Activated CD4-positive, CD25-positive, alpha-beta regulatory T cell treated with anti-CD3 and anti-CD28 coated beads, Interleukin-2, amount 50 U/mL, for 24 hours (primary cell): Measurements from ENCODE around the gene COL9A3.

ENCODE experiments used
- ATAC-seq, 2 donors: fragments of 150-1000 bp; cut with Tn5 transposase; one replicate each; pipeline ENCODE4 v1.10.0; 2021; ENCODE audit warnings: mild to moderate bottlenecking in 1 of 2, moderate library complexity in 1 of 2

COL9A3 gene

DNA sequence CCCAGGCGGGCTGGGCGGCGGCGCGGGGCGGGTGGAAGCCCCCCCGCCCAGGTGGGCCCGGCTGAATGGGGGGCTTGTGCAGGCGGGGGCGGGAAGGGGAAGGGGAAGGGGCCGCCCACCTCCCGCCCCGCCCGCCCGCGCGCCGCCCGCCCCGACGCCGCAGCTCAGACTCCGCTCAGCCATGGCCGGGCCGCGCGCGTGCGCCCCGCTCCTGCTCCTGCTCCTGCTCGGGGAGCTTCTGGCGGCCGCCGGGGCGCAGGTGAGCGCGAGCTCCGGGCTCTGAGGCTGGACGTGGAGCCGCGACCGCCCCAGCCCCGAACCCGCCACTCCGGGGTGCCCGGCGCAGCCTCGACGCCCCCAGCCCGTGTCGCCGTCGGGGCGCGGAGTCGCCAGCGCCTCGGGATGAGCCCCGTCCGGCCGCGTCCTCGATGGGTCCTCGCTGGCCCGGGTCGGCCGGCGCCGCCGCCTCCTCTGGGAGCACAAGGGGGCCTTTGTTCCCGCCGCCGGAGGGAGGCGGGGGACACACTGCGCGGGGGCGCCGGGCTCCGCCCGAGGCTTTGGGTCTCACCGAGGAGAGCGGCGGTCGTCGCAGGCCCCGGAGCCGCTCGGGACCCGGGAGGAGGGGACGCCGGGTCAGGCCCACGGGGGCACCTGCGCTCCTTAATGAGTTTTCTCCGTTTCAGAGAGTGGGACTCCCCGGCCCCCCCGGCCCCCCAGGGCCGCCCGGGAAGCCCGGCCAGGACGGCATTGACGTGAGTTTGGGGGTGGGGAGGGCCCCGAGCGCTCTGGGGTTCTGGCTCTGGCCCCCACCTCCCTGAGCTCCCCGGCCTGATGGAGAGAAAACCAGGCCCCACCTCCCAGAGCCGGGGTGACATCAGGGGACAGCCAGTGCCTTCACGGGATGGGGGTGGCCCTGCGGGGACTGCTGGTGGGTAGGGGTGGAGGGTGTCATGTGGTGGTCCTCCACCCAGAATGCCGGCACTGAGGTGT, at the start of gene COL9A3:
TSS of gene COL9A3 (plus strand) at position 167 of the 990 bp plus-strand sequence. CDS start at position 182, 15 bp downstream.
- ATAC-seq: peak; percentile 18 to 29

DNA sequence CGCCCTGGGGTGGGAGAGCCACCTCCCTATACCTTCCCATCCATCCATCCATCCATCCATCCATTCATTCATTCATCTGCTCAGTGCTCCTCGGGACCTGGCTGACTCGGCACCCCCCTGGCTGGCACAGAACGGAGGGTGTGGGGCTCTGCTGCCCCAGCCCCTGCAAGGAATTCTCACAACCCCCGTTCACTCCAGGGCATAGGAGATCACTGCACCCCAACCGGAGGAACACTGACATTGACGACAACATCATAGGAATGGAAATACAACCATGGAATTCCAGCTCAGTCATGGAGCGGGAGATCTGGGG, 48.7 kb upstream of the COL9A3 start:
- ATAC-seq: no peak

GRCh38 chr20:62768551-62769287, 48.1 kb upstream of the COL9A3 start:
- no peak for ATAC-seq

- no peak for ATAC-seq
These were observed 47.3 kb upstream of the COL9A3 start for GRCh38 chr20:62769346-62770071.

GRCh38 chr20:62770111-62770910, 46.5 kb upstream of the COL9A3 start:
- ATAC-seq: no peak

DNA sequence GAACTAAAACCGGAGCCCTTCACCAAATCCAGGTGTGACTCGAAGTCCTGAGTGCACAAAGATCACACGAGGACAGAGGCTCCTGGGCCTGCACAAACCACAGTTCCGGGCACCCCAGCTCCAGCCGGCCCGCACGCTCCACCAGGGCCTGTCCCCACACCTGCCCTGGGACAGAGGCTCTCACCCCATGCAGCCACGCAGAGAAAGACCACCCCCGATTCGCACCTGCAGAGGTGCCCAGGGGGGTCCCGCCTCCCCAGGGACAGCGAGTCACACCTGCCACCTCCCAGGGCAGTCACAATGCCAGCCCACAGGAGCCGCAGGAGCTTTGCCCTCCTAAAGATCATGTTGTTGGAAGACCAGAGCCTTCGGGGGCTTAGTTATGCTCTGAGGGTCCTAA, 45.9 kb upstream of the COL9A3 start:
- no peak for ATAC-seq

GRCh38 chr20:62771396-62772102, 45.3 kb upstream of the COL9A3 start:
- no peak for ATAC-seq

- ATAC-seq: no peak
These were observed 44.7 kb upstream of the COL9A3 start for GRCh38 chr20:62772103-62772611.

DNA sequence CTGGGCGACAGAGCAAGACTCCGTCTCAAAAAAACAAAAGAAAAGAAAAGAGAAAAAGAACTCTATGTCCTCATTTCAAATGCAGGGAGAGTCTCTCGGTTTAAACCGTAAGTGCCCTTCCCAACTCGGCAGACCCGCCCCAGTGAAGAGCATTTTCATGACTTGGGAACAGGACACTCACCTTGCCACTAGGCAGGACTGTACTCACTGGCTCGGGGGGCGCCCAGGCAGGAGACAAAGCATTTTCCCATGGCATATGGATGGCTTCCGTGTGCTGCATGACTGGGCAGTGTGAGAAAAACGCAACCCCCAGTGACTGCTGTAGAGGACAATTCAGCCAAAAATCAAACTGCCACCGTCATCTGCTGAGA, 44.2 kb upstream of the COL9A3 start:
- ATAC-seq: no peak

DNA sequence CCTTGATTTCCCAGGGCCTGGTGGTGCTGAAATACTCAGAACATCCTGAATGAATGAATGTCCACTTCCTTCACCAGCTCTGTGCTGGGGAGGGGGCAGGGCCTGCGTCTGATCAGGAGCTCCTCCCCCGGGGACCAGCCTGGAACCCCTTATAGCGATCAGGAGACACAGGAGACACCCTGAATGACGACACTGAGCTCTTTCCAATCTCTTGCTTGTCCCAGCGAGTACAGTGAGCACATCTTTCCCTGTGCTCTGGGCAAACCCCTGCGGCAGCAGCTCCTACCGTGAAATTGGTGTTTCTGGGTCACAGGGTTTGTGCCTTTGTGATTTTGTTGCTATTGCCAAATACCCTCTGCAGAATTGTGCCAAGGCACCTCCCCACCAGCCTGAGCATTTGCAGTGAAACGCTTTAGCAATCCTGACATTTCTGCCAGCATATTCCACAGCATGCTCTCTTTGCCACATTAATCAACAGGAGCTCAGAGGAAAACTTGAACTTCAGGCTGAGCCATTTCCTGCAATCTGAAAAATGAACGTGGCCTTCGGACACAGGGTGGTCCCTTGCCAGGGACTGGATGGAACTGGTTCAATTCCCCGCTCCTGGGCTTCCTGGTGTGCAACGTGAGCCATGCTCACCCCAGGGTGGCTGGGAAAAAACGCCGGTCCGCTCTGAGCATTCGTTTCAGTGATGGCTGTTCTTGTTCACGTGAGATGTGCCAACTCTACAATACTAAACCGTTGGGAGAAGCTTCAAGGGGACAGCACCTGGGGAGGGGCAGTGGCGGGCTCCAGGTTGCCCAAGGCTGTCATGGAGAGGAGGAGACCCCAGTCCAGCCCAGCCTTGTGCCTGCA, 43.6 kb upstream of the COL9A3 start:
- no peak for ATAC-seq

DNA sequence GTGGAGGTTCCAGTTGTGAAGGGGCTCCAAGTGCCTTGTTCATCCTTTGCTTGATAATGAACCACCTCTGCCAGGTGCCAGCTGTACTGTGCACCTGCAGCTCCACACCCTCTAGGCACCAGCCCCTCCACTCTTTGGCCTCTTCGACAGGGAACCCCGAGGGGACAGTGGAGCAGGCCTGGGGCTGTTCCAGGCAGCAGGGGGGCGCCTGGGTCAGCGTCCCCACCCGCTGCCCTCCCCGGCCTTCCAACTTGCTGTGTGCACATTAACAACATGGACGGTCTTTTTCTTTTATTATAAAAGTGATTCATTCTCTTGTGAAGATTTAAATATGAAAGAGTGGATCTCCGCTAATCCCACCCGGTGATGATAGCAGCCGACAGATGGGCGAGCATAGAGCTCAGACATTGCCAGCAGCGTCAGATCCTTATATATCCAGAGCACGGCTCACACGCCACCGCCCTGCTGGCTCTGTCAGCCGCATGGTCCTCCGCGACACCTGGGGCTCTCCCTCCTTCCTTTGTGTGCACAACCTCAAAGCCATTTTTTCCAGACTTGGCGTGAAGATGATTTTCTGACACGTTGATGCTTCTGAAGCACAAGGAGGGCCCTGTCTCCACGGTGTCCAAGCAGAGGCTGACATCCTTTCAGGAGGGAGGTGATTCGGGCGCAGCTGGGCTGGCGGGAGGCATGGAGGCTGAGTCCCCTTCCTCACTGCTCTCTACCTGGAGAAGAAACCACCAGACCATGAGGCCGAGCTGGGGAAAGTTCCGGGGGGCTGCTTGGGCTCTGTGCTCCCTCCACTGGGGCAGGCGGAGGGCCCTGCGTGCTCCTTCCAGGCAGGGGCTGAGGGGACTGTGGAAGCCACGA, 42.8 kb upstream of the COL9A3 start:
- no peak for ATAC-seq

DNA sequence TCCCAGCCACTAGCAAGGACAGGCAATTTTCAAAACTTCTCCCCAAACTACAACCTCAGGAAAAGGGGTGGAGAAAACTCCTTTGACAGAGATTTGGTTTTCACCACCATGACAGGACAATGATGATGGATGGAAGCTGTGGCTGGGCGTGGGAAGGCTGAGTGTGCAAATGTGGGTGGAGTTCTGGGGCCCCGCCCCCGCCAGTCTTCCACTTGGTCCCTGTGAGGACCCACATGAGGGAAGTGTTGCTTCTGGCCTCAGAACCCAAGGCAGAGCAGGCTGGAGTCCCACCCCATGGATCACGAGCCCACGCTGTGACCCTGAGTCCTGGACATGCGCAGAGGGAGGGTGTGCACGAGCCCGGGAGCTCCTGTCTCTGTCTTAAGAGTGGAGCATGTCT, 42.1 kb upstream of the COL9A3 start:
- ATAC-seq: no peak

DNA sequence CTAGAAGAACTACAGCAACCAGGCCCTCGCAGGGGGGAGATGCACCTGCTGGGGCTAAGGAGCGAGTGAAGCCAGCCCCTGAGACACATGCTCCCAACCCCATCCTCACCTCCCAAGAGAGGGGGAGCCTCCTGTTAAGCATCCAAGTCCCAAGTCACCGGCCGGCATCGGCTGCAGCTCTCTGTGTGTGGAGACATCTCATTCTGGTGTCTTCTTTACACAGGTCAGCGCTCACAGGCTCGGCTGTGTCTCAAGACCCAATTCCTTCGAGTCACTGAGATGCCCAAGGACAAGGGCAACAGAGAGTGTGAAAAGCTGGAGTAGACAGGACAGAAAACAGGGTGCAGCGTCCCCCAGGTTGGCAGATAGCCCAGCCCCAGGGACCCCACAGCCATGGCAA, 41.6 kb upstream of the COL9A3 start:
- no peak for ATAC-seq

DNA sequence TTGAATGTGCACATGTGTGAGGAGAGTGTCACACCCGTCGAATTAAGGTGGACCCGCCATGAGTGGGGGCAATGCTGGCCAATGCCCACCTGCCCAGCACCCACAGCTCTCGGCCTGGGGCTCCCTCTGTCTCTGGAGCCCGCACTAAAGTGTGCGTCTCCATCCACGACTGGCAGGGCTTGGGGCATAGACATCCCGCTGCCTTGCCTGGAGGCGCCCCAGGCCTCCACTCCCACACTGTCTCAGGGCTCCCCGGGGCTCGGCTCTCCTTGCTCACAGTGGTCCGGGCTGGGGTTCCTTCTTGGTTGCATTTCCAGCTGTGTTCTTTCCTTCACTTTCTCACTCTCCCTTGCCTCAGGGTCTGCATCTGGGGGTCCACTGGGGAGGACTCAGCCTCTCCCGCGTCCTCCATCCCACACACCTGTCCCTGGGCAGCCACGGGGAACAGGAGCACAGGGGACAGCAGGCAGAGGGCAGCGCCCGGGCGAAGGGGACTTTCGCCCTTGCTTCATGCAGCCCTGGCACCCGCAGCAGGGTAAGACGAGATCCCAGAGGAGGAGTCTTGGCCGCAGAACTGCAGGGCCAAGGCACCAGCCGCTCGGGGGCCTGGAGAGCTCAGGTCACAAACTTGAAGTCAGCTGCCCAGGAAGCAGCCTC, 40.7 kb upstream of the COL9A3 start:
- ATAC-seq: no peak

- peak; percentile 84 to 87 for ATAC-seq
These were observed 39.9 kb upstream of the COL9A3 start for GRCh38 chr20:62776692-62777527.

- ATAC-seq: no peak
These were observed 39.4 kb upstream of the COL9A3 start for GRCh38 chr20:62777528-62777830.

DNA sequence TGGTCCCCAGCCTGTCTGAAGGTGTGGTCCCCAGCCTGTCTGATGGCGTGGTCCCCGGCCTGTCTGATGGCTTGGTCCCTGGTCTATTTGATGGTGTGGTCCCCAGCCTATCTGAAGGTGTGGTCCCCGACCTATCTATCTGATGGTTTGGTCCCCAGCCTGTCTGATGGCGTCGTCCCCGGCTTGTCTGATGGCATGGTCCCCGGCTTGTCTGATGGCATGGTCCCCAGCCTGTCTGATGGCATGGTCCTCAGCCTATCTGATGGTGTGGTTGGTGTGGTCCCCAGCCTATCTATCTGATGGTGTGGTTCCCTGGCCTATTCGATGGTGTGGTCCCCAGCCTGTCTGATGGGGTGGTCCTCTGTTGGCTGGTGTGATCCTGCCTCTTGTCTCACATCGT, 38.8 kb upstream of the COL9A3 start:
- no peak for ATAC-seq
